ENCODE data around the gene HIPK1. TPM values are rescaled to one million over a fixed set of nuclear protein-coding genes. Genes with fewer than 3 reads are reported as not detected.

Gene HIPK1
- total and polyA plus RNA-seq, 2 of the 13 experiments (the other 11 are each of a cell fraction or from before 2014, with no cell fraction given): 20.8 to 33.4 TPM

- TF ChIP-seq ZNF691 (CRISPR knock-in tag; IDR thresholded peaks at IDR 0.05; ENCODE audit: borderline replicate concordance, low read depth): no peak
- 0 out of 2 replicates have a peak, but pooled peaks have one; percentile 4 for TF ChIP-seq MXD3 (CRISPR knock-in tag; IDR thresholded peaks at IDR 0.05)
- no peak for TF ChIP-seq ELK4 (CRISPR knock-in tag; IDR thresholded peaks at IDR 0.05; ENCODE audit: borderline replicate concordance)
- no peak for TF ChIP-seq NAIF1 (CRISPR knock-in tag; IDR thresholded peaks at IDR 0.05; ENCODE audit: borderline replicate concordance)
- no peak for TF ChIP-seq ZNF432 (CRISPR knock-in tag; IDR thresholded peaks at IDR 0.05; ENCODE audit: borderline replicate concordance)
- TF ChIP-seq MYC (CRISPR knock-in tag; IDR thresholded peaks at IDR 0.05; ENCODE audit: borderline replicate concordance): 0 out of 2 replicates have a peak, but pooled peaks have one; percentile 1
- TF ChIP-seq ZNF616 (CRISPR knock-in tag; IDR thresholded peaks at IDR 0.05; ENCODE audit: low read depth): no peak
- no peak for TF ChIP-seq E2F1 (CRISPR knock-in tag; IDR thresholded peaks at IDR 0.05)
- no peak for TF ChIP-seq HINFP (CRISPR knock-in tag; IDR thresholded peaks at IDR 0.05; ENCODE audit: low read depth)
- no peak for TF ChIP-seq HMGXB4 (CRISPR knock-in tag; IDR thresholded peaks at IDR 0.05; ENCODE audit: borderline replicate concordance in 1 of 2, low read depth in 1 of 2)
- TF ChIP-seq ZNF709 (CRISPR knock-in tag; IDR thresholded peaks at IDR 0.05): no peak
- TF ChIP-seq ZBTB4 (CRISPR knock-in tag; IDR thresholded peaks at IDR 0.05; ENCODE audit: borderline replicate concordance): peak; percentile 7; the same call in 1 of the 2 replicates
- no peak for TF ChIP-seq DPF2 (CRISPR knock-in tag; IDR thresholded peaks at IDR 0.05; ENCODE audit: borderline replicate concordance, low read depth)
- 0 out of 2 replicates have a peak, but pooled peaks have one; percentile 19 for TF ChIP-seq ZNF235 (CRISPR knock-in tag; IDR thresholded peaks at IDR 0.05; ENCODE audit: borderline replicate concordance)
- 0 out of 2 replicates have a peak, but pooled peaks have one; percentile 3 for TF ChIP-seq STAG1 (CRISPR knock-in tag; IDR thresholded peaks at IDR 0.05)
- TF ChIP-seq U2AF1 (optimal IDR thresholded peaks at IDR 0.05; ENCODE audit: low read depth, low read length): no peak
- peak; percentile 29; the same call in 1 of the 2 replicates for TF ChIP-seq ZNF430 (CRISPR knock-in tag; IDR thresholded peaks at IDR 0.05)
- no peak for TF ChIP-seq ZMYM3 (CRISPR knock-in tag; IDR thresholded peaks at IDR 0.05)
Observed at GRCh38 chr1:113904293-113904673, 24.8 kb upstream of the HIPK1 start (continued).
